Endothelial cell of umbilical vein (primary cell): ENCODE results near the gene WBP2. TPM values are rescaled to one million over a fixed set of nuclear protein-coding genes. Genes with fewer than 3 reads are reported as not detected.

Experiments
- BruUV-seq: library from RNA; stranded (reverse); fragments of 400-500 nt; replicated peaks from 2 replicates; lab custom pipeline; 2021; lab: Mats Ljungman, UMichigan
- CTCF ChIA-PET: fragments of 300-600, 350-600 bp; sonication (Branson Sonifier 250); formaldehyde crosslinking; loops from one replicate; lab custom pipeline; 2021; ENCODE audit warnings: antibody characterized with exemption, inconsistent platforms; lab: Charles Lee
- POLR2A ChIA-PET: fragments of 300-600, 350-600 bp; sonication (Branson Sonifier 250); formaldehyde crosslinking; loops from one replicate; lab custom pipeline; 2021; ENCODE audit warnings: antibody characterized with exemption, inconsistent platforms; lab: Charles Lee
- DNase-seq: peaks from one replicate; pipeline ENCODE4 v3.0.0-alpha.2; 2011; ENCODE audit warnings: low read depth, low spot score
- FAIRE-seq: peaks from 2 replicates; lab custom pipeline; 2011; peaks lifted over from hg19 to GRCh38; lab: Jason Lieb, UNC
- H2AFZ ChIP-seq: 2 replicates; pipeline ENCODE4 v1.6.0; 2012; ENCODE audit warnings: low read depth, low read length, control low read depth, inconsistent platforms
- H3K27ac ChIP-seq: 2 replicates; pipeline ENCODE4 v1.5.1; 2011; ENCODE audit warnings: low read depth, mild to moderate bottlenecking, control low read depth, low read length, moderate library complexity; ENCODE audit not compliant: insufficient read depth
- H3K27me3 ChIP-seq, 2 experiments: 2 replicates each; pipeline versions ENCODE4 v1.6.0 to v1.6.1; 2011; ENCODE audit warnings: low read length in 2 of 2, mixed read lengths in 1 of 2; ENCODE audit not compliant: control insufficient read depth in 2 of 2, insufficient read depth in 2 of 2
- H3K36me3 ChIP-seq, 2 experiments: 2 replicates in 1 of 2; 3 replicates in 1 of 2; pipeline ENCODE4 v1.5.1; 2011; ENCODE audit warnings: low read length in 2 of 2, mild to moderate bottlenecking in 1 of 2, moderate library complexity in 1 of 2; ENCODE audit not compliant: control insufficient read depth in 2 of 2, insufficient read depth in 2 of 2; ENCODE audit errors: extremely low read depth in 1 of 2
- H3K4me1 ChIP-seq: 3 replicates; pipeline ENCODE4 v1.5.1; 2011; ENCODE audit warnings: mild to moderate bottlenecking, low read length; ENCODE audit not compliant: control insufficient read depth, insufficient read depth; ENCODE audit errors: extremely low read depth
- H3K4me2 ChIP-seq: 2 replicates; pipeline ENCODE4 v1.6.1; 2011; ENCODE audit warnings: low read length, control low read depth, mixed read lengths; ENCODE audit not compliant: insufficient read depth
- H3K4me3 ChIP-seq, 3 experiments: fragments of 200-600 bp in 1 of 3; sonication (generic), shearing (Covaris generic) in 1 of 3; replicated peaks in 1 of 3; 2 replicates each; pipeline ENCODE4 v1.5.1; 2011 to 2016; ENCODE audit warnings: control low read depth in 3 of 3, low read length in 3 of 3, mild to moderate bottlenecking in 2 of 3, inconsistent platforms in 1 of 3, low read depth in 1 of 3, moderate library complexity in 1 of 3; ENCODE audit not compliant: insufficient read depth in 1 of 3
- H3K79me2 ChIP-seq: 2 replicates; pipeline ENCODE4 v1.6.0; 2012; ENCODE audit warnings: low read length, inconsistent platforms; ENCODE audit not compliant: control insufficient read depth, insufficient read depth
- H3K9ac ChIP-seq: replicated peaks from 2 replicates; pipeline ENCODE3; 2011; ENCODE audit warnings: low read length, control low read depth; ENCODE audit not compliant: insufficient read depth; ENCODE audit errors: extremely low read depth
- H3K9me1 ChIP-seq: replicated peaks from 3 replicates; pipeline ENCODE4 v1.6.0; 2011; ENCODE audit warnings: mild to moderate bottlenecking, low read length; ENCODE audit not compliant: control insufficient read depth, insufficient read depth; ENCODE audit errors: extremely low read depth
- H3K9me3 ChIP-seq: replicated peaks from 2 replicates; pipeline ENCODE4 v1.5.1; 2012; ENCODE audit warnings: low read length, inconsistent platforms; ENCODE audit not compliant: control insufficient read depth, insufficient read depth
- H4K20me1 ChIP-seq: replicated peaks from 2 replicates; pipeline ENCODE3; 2011; ENCODE audit warnings: mild to moderate bottlenecking, low read length; ENCODE audit not compliant: control insufficient read depth, insufficient read depth; ENCODE audit errors: extremely low read depth
- EZH2 ChIP-seq: IDR thresholded peaks from 2 replicates; pipeline ENCODE4 v1.6.1; 2012; ENCODE audit warnings: borderline replicate concordance, low read depth, mild to moderate bottlenecking, moderate library complexity, low read length, inconsistent platforms; ENCODE audit not compliant: severe bottlenecking
- FOS ChIP-seq: IDR thresholded peaks from 2 replicates; pipeline ENCODE4 v1.6.1; 2011; ENCODE audit warnings: mild to moderate bottlenecking, low read length, moderate library complexity, borderline replicate concordance; ENCODE audit not compliant: insufficient read depth
- GATA2 ChIP-seq: IDR thresholded peaks from 2 replicates; pipeline ENCODE4 v1.7.0; 2011; ENCODE audit warnings: low read depth, mild to moderate bottlenecking, moderate library complexity, mixed read lengths, low read length; ENCODE audit not compliant: insufficient read length, insufficient read depth
- JUN ChIP-seq: IDR thresholded peaks from 2 replicates; pipeline ENCODE4 v1.6.1; 2011; ENCODE audit warnings: borderline replicate concordance, low read depth; ENCODE audit not compliant: insufficient read length, insufficient read depth
- MYC ChIP-seq: IDR thresholded peaks from one replicate; pipeline ENCODE4 v1.6.1; 2011; ENCODE audit warnings: mild to moderate bottlenecking, low read depth, low read length
- POLR2A ChIP-seq: IDR thresholded peaks from 2 replicates; pipeline ENCODE4 v1.6.1; 2012; ENCODE audit warnings: low read depth, mild to moderate bottlenecking, control low read depth, low read length
- POLR2AphosphoS5 ChIP-seq: IDR thresholded peaks from 2 replicates; pipeline ENCODE4 v1.6.1; 2012; ENCODE audit warnings: low read depth, mild to moderate bottlenecking, control low read depth, low read length, moderate library complexity; ENCODE audit not compliant: insufficient read depth
- dilution Hi-C: fragments of 300-500 bp; cut with MboI; formaldehyde crosslinking; loops from one replicate; pipeline ENCODE4 v1.15.0; 2019; ENCODE audit warnings: low sequenced_read_pairs; ENCODE audit not compliant: extremely low pct_ligation_motif_present
- intact Hi-C: fragments of 100-400 bp; cut with micrococcal nuclease; formaldehyde crosslinking; loops from one replicate; pipeline ENCODE4 v1.10.0; 2022
- polyA plus RNA-seq, 4 experiments: library from polyadenylated mRNA; depleted of rRNA in 3 of 4; stranded (reverse) in 3 of 4; unstranded in 1 of 4; fragments of >200 nt; gene quantifications; 2 replicates each; pipeline versions ENCODE4 v1.2.1 to v1.2.3, GENCODE V29; 2011 to 2012; ENCODE audit warnings: missing spikeins in 1 of 4
- total RNA-seq: library from RNA; stranded (reverse); gene quantifications from 2 replicates; pipeline ENCODE4 v1.2.3, GENCODE V29; 2021
- TF ChIP-seq, protein P1 (sequence below), 2 donors: IDR thresholded peaks; 1 replicate in 1 of 2; 2 replicates in 1 of 2; pipeline ENCODE4 v1.5.1; 2011; ENCODE audit warnings: low read length in 2 of 2, mild to moderate bottlenecking in 2 of 2, moderate library complexity in 2 of 2, control low read depth in 1 of 2, inconsistent platforms in 1 of 2, low read depth in 1 of 2; ENCODE audit not compliant: insufficient read depth in 1 of 2; ENCODE audit errors: extremely low read depth in 1 of 2
- TF ChIP-seq, protein P2 (sequence below): IDR thresholded peaks from 2 replicates; pipeline ENCODE4 v1.6.1; 2011; ENCODE audit not compliant: insufficient read depth, insufficient read length

The WBP2 gene
- total and polyA plus RNA-seq, 2 donors (not counting 3 experiments of a cell fraction or from before 2014, with no cell fraction given) = 81.5 to 126 TPM

DNA sequence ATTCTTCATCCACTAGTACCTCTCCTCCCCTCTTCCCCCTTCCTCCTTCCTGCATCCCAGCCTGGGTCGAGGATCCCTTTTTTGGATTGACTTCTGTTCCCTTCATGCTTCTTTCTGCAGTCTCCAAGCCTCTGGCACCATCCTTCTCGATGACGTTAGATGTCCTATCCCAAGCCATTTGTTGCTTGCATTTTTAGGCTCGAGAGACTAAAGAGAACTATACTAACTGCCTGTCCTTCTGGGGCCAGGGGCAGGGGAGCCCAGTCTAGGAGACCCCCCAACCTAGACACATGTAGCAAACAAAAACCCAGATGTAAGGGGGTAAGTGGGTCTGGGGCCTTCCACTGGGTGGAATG lies 46.6 kb downstream of the WBP2 start:
- Histone ChIP-seq H3K79me2 (no peaks in the 10 kb centered on the region), H4K20me1 (no peaks in the 10 kb centered on the region), H3K9ac (no peak overlapping the region), H3K4me1 (no peaks in the 10 kb centered on the region), H3K9me3 (no peaks in the 10 kb centered on the region), H3K36me3 (peaks cover 0 to 25% of the 10 kb centered on the region in 2 experiments), H3K4me2 (no peak overlapping the region), H3K27ac (no peak overlapping the region), H3K9me1 (no peaks in the 10 kb centered on the region), H3K4me3 (no peak overlapping the region), H2AFZ (no peak overlapping the region), H3K27me3 (no peaks in the 10 kb centered on the region)
- TF ChIP-seq, protein P1, sequence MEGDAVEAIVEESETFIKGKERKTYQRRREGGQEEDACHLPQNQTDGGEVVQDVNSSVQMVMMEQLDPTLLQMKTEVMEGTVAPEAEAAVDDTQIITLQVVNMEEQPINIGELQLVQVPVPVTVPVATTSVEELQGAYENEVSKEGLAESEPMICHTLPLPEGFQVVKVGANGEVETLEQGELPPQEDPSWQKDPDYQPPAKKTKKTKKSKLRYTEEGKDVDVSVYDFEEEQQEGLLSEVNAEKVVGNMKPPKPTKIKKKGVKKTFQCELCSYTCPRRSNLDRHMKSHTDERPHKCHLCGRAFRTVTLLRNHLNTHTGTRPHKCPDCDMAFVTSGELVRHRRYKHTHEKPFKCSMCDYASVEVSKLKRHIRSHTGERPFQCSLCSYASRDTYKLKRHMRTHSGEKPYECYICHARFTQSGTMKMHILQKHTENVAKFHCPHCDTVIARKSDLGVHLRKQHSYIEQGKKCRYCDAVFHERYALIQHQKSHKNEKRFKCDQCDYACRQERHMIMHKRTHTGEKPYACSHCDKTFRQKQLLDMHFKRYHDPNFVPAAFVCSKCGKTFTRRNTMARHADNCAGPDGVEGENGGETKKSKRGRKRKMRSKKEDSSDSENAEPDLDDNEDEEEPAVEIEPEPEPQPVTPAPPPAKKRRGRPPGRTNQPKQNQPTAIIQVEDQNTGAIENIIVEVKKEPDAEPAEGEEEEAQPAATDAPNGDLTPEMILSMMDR (IDR thresholded peaks at IDR 0.05; ENCODE audit: extremely low read depth in 1 of 2, insufficient read depth in 1 of 2, low read depth in 1 of 2, low read length in 2 of 2) = no peak
- ChIA-PET CTCF (interaction anchor here (1.1 to 1.7 kb wide), 3 partner anchors 10 to 28 kb away, joined by 3 to 7 read pairs (median 4); no protein-coding TSS in a partner anchor), POLR2A (no interaction called here)
- intact Hi-C loops = no loop called here
- dilution Hi-C loops = no loop called here
- DNase-seq (no peak), FAIRE-seq (no peak)
- BruUV-seq = no TSS peak

DNA sequence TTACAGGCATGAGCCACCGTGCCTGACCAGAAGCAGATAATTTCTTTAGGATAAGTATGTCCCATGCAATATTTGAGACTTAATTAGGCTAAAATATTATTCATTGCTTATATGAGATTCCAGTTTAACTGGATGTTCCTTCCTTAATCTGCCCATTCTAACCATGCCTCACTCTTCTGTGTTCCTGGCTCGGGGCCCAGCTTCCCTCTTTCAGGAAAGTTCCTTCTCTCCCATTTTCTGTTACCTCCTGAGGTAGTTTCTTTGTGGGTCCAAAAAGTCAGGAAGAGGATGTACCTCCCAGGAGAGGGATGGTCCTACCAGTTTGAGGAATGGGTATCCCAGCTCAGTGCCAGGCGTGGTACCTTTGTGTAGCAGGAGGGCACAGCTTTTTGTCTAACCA lies 47.3 kb downstream of the WBP2 start:
- Histone ChIP-seq H2AFZ (no peak overlapping the region), H3K27me3 (no peaks in the 10 kb centered on the region), H3K9me3 (no peaks in the 10 kb centered on the region), H3K79me2 (no peaks in the 10 kb centered on the region), H4K20me1 (no peaks in the 10 kb centered on the region), H3K36me3 (peaks cover 0 to 20% of the 10 kb centered on the region in 2 experiments), H3K9me1 (no peaks in the 10 kb centered on the region), H3K9ac (no peak overlapping the region), H3K4me2 (no peak overlapping the region), H3K27ac (no peak overlapping the region), H3K4me3 (no peak overlapping the region), H3K4me1 (no peaks in the 10 kb centered on the region)
- CTCF ChIA-PET = interaction anchor here (1.1 to 1.3 kb wide), 2 partner anchors 11 to 28 kb away, joined by 3 to 4 read pairs; no protein-coding TSS in a partner anchor
- intact Hi-C loops (no loop called here), dilution Hi-C loops (no loop called here)
- TF ChIP-seq JUN (no peak), GATA2 (no peak), POLR2AphosphoS5 (no peak), MYC (no peak), POLR2A (no peak), FOS (no peak), EZH2 (no peak)
- TF ChIP-seq, protein P2, sequence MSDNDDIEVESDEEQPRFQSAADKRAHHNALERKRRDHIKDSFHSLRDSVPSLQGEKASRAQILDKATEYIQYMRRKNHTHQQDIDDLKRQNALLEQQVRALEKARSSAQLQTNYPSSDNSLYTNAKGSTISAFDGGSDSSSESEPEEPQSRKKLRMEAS = no peak
- TF ChIP-seq, protein P1 (IDR thresholded peaks at IDR 0.05; ENCODE audit: extremely low read depth in 1 of 2, insufficient read depth in 1 of 2, low read depth in 1 of 2, low read length in 2 of 2) = no peak
- POLR2A ChIA-PET = no interaction called here
- DNase-seq = no peak
- no peak for FAIRE-seq
- BruUV-seq = no TSS peak
